ENCODE measurements around the gene VPS33B.

VPS33B gene

GRCh38 chr15:91022075-91022831, at the start of gene VPS33B:
Gene VPS33B (minus strand): TSS chr15:91022594. CDS start chr15:91022249, 345 bp downstream.
- TF ChIP-seq, protein P1, sequence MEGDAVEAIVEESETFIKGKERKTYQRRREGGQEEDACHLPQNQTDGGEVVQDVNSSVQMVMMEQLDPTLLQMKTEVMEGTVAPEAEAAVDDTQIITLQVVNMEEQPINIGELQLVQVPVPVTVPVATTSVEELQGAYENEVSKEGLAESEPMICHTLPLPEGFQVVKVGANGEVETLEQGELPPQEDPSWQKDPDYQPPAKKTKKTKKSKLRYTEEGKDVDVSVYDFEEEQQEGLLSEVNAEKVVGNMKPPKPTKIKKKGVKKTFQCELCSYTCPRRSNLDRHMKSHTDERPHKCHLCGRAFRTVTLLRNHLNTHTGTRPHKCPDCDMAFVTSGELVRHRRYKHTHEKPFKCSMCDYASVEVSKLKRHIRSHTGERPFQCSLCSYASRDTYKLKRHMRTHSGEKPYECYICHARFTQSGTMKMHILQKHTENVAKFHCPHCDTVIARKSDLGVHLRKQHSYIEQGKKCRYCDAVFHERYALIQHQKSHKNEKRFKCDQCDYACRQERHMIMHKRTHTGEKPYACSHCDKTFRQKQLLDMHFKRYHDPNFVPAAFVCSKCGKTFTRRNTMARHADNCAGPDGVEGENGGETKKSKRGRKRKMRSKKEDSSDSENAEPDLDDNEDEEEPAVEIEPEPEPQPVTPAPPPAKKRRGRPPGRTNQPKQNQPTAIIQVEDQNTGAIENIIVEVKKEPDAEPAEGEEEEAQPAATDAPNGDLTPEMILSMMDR (IDR thresholded peaks at IDR 0.05; ENCODE audit: extremely low read depth, insufficient read depth, missing control alignments): no peak
- in situ Hi-C loops (cut with MboI; ENCODE audit: low pct_unique_long_range_greater_than_20kb, low sequenced_read_pairs, unreplicated experiment): no loop called here
- DNase-seq (ENCODE audit: low spot score): peak; percentile 68

GRCh38 chr15:91072161-91072560, 49.8 kb upstream of the VPS33B start:
- in situ Hi-C loops (cut with MboI; ENCODE audit: low pct_unique_long_range_greater_than_20kb, low sequenced_read_pairs, unreplicated experiment): no loop called here
- TF ChIP-seq, protein P1 (IDR thresholded peaks at IDR 0.05; ENCODE audit: extremely low read depth, insufficient read depth, missing control alignments): no peak
- no peak for DNase-seq (ENCODE audit: low spot score)

GRCh38 chr15:91070872-91071271, 48.5 kb upstream of the VPS33B start:
- in situ Hi-C loops (cut with MboI; ENCODE audit: low pct_unique_long_range_greater_than_20kb, low sequenced_read_pairs, unreplicated experiment): no loop called here
- DNase-seq (ENCODE audit: low spot score): no peak
- TF ChIP-seq, protein P1 (IDR thresholded peaks at IDR 0.05; ENCODE audit: extremely low read depth, insufficient read depth, missing control alignments): no peak

DNA sequence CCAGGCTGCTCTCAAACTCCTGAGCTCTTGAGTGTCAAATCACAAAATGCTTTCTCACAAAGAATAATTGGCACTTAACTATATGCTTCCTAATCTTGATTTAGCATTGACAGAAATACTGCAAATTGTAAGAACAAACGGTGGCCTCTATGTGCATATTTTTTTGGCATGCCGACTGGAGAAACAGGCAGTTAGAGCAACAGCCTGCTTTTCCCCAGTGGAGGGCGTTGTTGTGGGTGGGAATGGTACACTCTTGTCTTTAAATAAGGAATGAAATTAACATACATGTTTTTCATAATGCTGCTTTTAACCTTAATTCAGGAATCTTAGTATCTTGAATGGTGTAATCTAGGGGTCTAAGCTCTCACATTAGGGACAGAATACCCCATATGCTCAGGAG, 46.6 kb upstream of the VPS33B start:
- in situ Hi-C loops (cut with MboI; ENCODE audit: low pct_unique_long_range_greater_than_20kb, low sequenced_read_pairs, unreplicated experiment): no loop called here
- TF ChIP-seq, protein P1 (IDR thresholded peaks at IDR 0.05; ENCODE audit: extremely low read depth, insufficient read depth, missing control alignments): no peak
- DNase-seq (ENCODE audit: low spot score): no peak

DNA sequence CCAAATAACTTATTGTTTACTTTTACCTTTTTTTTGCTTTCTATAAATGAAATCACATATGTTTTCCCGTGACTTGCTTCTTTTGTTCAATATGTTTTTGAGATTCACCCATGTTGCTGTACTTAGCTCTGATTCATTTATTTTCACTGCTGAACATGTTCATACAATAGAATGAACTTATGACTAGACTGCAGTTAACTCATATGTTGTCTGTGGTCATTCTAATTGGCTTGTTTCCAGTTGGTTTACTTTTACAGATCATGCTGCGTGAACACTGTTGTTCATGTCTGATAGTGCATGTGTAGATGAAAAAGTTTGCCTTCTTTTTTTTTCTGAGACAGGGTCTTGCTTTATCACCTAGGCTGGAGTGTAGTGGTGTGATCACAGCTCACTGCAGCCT, 46.0 kb upstream of the VPS33B start:
- DNase-seq (ENCODE audit: low spot score): no peak
- in situ Hi-C loops (cut with MboI; ENCODE audit: low pct_unique_long_range_greater_than_20kb, low sequenced_read_pairs, unreplicated experiment): no loop called here
- TF ChIP-seq, protein P1 (IDR thresholded peaks at IDR 0.05; ENCODE audit: extremely low read depth, insufficient read depth, missing control alignments): no peak

- no peak for DNase-seq (ENCODE audit: low spot score)
- TF ChIP-seq, protein P1 (IDR thresholded peaks at IDR 0.05; ENCODE audit: extremely low read depth, insufficient read depth, missing control alignments): no peak
- in situ Hi-C loops (cut with MboI; ENCODE audit: low pct_unique_long_range_greater_than_20kb, low sequenced_read_pairs, unreplicated experiment): no loop called here
Observed at GRCh38 chr15:91067036-91067435, 44.6 kb upstream of the VPS33B start.

Data from GM13977 (cell line).